ENCODE results near the gene STOML2.
"Not testable (repeated sequence)": the region's sequence is repeated elsewhere in the genome, so short reads cannot be mapped to it uniquely, and the experiment has no call there.

The STOML2 gene, protein sequence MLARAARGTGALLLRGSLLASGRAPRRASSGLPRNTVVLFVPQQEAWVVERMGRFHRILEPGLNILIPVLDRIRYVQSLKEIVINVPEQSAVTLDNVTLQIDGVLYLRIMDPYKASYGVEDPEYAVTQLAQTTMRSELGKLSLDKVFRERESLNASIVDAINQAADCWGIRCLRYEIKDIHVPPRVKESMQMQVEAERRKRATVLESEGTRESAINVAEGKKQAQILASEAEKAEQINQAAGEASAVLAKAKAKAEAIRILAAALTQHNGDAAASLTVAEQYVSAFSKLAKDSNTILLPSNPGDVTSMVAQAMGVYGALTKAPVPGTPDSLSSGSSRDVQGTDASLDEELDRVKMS

DNA sequence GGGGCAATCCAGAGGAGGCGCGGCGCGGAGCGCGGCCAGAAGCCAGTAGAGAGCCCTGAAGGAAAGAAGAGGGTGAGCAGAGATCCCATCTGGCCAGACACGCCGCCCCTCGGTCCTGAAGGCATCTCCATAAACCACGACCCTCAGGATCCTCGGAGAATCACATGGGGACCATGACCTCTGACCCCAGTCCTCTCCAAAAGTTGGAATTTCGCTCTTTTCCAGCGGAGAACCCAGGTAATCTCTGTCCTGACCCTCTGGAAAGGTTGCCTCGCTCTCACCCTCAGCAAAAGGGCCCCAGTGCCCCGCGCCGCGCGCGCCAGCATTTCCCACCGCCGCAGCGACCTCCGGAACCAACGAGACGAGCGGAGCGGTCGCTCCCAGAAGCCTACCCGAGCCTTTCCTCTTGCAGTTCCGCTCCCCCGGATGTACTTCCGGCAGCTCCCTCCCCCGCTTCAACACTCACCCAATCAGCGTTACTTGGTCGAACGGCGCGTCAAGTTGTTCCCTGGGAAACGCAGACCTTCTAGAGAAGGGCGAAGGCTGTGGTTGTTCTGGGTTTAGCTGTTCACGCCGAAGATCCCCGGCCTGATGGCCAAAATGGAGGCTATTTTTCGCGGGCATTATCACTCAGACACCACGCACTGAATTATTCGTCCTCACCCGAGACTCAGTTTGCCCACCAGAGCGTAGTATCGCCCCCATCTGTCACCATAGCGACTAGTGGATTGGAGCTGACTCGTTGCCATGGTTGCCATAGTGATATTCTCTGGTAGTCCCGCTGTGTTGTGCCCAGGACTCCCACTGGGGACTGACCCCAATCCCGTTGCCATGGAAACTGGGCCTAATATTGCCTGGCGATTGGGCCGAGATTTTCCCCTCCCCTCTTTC lies at the start of gene STOML2:
Gene STOML2, minus strand, starts transcription at position 363 of the 891 bp plus-strand sequence. Its CDS starts 37 bp downstream, at position 326.
- peak; percentile 98 for DNase-seq

- not testable (repeated sequence) for DNase-seq
These were observed 45.1 kb upstream of the STOML2 start for GRCh38 chr9:35147941-35148563.

DNA sequence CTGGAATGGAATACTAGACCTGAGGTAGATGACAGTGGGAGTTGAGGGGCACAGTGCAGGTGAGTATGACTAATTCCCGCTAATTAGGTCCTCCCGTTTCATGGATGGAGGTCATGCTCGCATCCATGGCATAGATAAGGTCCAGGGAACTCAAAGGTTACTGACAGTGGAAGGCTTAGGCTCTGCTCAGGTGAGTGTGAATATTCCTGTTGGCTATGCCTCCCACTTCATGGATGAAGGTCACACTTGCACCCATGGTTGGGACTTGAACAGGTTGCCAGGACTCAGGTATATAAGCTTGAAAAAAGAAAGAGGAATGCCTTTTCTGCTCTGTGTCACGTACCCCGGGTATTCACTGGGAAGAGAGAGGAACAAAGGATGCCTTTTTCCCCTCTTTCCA lies 39.1 kb upstream of the STOML2 start:
- DNase-seq: no peak

GRCh38 chr9:35140093-35140492 lies 37.2 kb upstream of the STOML2 start:
- no peak for DNase-seq

GRCh38 chr9:35136866-35137265 lies 33.9 kb upstream of the STOML2 start:
- peak; percentile 25 for DNase-seq

GRCh38 chr9:35135988-35136387 lies 33.1 kb upstream of the STOML2 start:
- peak; percentile 7 for DNase-seq

DNA sequence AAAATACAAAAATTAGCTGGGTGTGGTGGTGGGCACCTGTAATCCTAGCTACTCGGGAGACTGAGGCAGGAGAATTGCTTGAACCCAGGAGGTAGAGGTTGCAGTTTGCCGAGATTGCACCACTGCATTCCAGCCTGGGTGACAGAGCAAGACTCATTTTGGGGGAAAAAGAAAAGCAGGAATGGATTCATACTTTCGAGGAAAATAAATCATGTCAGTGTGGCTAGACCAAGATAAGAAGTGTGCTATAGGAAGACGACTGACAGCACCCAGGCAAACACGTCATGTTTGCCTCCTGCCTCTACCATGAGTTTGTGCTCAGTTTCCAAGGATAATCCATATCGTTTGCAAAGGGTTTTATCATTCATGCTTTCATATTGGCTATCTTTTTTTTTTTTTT lies 32.0 kb upstream of the STOML2 start:
- DNase-seq: no peak

GRCh38 chr9:35116898-35117551 lies 14.1 kb upstream of the STOML2 start:
- DNase-seq: peak; percentile 95

DNA sequence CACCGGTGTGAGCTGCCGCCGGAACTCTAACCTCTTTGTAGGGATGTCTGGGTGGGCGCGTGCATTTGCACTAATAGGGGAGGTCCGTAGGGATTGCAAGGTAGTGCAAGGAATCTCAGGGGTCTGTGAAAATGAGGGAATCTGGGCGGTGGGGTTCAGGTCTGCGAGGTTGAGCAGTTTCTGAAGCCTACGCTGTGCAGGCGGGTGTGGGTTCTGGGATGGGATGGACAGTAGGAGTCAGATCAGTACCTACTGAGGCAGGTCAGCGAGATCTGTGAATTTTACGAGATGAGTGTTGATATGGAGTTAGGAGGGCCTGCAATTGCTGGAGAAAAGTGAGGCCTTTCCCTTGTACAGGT lies 13.6 kb upstream of the STOML2 start:
- no peak for DNase-seq

DNA sequence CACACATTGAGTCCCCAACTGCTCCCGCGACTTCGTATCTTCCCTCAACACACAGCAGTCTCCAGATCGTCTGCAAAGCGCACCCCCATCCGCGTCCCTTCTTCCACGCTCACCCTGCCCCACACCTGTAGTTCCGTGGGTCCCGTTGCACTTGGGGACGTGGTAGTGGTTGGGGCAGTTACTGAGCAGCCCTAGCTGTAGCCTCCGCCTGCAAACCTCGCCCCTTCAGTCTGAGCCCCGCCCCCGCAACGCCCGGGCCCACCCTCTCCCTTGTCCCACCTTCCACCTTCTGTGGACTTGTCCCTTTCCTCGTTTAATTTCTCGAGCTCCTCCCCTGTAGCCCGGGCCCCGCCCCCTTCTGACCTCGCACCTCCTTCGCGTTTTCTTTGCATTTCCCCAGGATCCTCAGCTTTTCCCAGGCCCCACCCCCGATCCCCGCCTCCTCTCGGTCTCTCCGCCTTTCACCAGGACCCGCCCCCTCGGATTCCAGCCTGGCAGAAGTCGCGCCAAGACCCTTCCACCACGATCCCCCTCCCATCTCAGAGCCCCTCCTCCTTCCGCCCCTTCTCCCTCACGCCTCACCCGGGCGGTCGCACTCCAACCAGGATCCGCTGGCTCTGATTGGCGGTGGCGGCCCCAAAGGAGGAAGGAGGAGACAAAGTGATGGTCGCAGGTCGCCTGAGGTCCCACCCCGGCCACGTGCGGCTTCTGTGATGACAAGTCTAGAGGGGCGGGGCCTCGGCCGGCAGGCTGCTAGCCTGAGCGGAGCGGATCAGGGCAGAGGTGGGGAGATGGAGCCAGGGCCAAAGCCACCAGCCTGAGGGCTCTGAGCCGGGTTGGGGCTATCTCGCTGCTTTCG lies 13.0 kb upstream of the STOML2 start, which contains the start of gene ATOSB:
Gene ATOSB, minus strand, starts transcription at position 183 of the 859 bp plus-strand sequence. CDS start 7,588 bp downstream, outside the sequence.
- peak; percentile 100 for DNase-seq

GRCh38 chr9:35114840-35115628 lies 12.1 kb upstream of the STOML2 start:
- peak; percentile 79 for DNase-seq

- DNase-seq: peak; percentile 100
These were observed 11.3 kb upstream of the STOML2 start for GRCh38 chr9:35114113-35114839.

DNA sequence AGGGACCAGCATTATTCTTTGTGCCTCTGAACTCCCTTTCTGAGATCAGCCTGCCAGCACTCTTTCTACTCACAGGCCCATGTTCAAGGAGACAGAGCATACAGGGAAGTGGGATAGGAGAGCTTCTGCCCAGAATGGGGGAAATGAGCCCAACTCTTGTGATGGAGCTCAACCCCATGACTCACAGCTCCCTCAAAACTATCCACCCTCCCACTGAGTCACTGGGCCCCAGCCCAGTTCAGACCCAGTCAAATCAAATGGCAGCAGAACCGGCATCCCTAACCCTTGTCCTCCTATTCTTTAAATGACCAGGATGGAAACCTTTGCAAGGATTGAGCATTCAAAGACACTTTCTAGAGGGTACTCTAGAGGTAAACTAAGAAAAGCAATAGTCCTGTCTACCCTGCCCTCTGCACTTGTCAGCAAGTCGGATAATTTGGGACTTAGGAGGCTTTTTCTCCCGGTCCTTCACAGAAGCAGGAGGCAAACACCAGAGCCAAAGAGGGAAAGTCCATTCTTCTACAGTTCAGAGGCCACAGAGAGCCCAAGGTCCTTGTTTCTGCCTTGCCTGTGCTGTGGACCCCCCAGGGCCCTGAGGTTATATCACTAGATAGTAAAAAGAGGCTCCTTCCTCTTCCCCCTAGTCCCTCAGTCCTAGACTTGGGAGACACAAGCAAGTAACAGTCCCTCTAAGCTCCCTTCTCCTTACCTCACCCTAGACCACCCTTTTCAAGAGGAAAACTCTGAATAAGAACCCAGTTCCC lies 9.5 kb upstream of the STOML2 start:
- DNase-seq: no peak

DNA sequence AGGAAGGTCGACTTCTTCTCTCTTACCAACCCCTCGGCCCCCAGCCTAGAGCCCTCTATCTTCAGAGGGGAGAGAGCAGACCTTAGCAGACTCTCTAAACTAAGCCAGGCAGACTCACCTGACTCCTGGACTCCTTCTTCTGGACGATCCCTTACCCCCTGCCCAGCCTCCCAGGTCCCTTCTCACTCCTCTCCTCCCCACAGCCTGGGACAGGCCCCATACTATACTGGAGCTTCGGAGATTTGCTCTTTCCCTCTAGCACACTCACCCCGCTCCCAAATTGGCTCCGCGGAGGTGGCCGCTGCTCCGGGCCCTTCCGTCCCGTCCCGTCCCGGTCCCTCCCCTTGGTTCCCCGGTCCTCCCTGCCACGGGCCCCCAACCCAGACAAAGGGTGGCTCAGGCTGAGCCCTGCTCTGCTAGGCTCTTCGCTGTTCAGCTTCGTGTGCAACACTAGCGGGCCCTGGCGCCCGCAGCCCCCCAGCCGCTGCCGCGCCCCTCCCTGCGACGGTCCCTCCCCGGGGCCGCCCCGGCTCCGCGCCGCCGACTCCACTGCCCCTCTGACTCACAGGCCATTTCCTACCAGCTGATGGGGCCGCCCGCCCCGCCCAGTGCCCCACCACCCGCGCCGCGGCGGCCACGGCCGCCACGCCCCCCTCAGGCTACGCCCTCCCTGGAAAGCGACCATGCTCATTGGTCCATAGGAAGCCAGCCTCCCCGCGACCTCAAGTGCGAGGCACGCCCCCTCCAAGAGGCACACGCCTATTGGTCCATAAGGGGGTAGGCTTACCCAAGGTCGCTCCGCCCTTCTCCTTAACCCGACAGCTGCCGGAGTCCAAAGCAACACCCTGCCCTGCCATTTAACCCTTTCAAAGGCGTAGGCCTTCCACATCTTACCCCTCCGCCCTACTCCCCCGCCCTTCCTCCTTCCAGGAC lies 8.3 kb upstream of the STOML2 start:
- peak; percentile 100 for DNase-seq

GRCh38 chr9:35110327-35110761 lies 7.4 kb upstream of the STOML2 start:
- peak; percentile 72 for DNase-seq

GRCh38 chr9:35108946-35109575 lies 6.1 kb upstream of the STOML2 start:
- peak; percentile 28 for DNase-seq

DNA sequence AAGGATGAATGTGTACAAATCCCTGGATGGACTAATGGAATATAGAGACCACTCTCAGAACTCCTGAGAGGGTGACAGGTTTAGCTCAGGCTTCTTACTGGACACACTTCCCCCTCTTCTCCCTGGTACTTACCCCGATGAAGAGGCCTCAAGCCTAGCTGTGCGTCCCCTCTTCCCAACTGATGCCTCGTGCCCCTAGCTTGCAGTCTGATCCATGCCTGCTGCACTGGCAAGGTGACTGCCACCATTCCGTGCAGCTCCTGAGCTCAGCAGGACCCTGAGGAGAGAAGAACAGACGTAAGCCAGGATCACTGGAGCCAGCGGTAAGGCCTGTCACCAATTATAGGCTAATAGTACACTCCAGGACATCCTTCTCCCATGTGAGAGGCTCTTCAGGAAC lies 5.5 kb upstream of the STOML2 start:
- peak; percentile 28 for DNase-seq

All from islet precursor cell (in vitro differentiated cells).